ENCODE measurements around the gene SPIRE1.

- no peak for TF ChIP-seq SNAI2 (CRISPR knock-in tag; IDR thresholded peaks at IDR 0.05)
- no peak for TF ChIP-seq TOX (CRISPR knock-in tag; IDR thresholded peaks at IDR 0.05; ENCODE audit: borderline replicate concordance)
- no peak for TF ChIP-seq PATZ1 (CRISPR knock-in tag; IDR thresholded peaks at IDR 0.05; ENCODE audit: borderline replicate concordance)
- TF ChIP-seq ARNTL (CRISPR knock-in tag; IDR thresholded peaks at IDR 0.05; ENCODE audit: borderline replicate concordance, low read depth) = no peak
Observed at GRCh38 chr18:12520442-12520992, 137.4 kb downstream of the SPIRE1 start.
